Measurements from ENCODE around the gene KRT5.

The KRT5 gene

GRCh38 chr12:52552055-52552454 is 31.9 kb upstream of the KRT5 start:
- no peak overlapping the region for H3K4me3 ChIP-seq (ENCODE audit: low read depth in 1 of 2, low read length in 2 of 2)
- no peaks in the 10 kb centered on the region for H3K4me1 ChIP-seq (ENCODE audit: control insufficient read depth in 1 of 2, insufficient read depth in 2 of 2, low read length in 2 of 2)
- H3K9ac ChIP-seq (ENCODE audit: low read depth in 1 of 2, low read length in 2 of 2), result no peak overlapping the region
- no peak overlapping the region for H3K27ac ChIP-seq (ENCODE audit: low read depth, low read length)
- H3K27me3 ChIP-seq (ENCODE audit: control insufficient read depth in 1 of 2, insufficient read depth in 2 of 2, low read length in 2 of 2), result no peaks in the 10 kb centered on the region
- no peaks in the 10 kb centered on the region for H3K36me3 ChIP-seq (ENCODE audit: control insufficient read depth in 1 of 2, insufficient read depth in 2 of 2, low read length in 2 of 2)
- H3K9me3 ChIP-seq (ENCODE audit: control insufficient read depth in 1 of 2, low read length in 2 of 2), result no peaks in the 10 kb centered on the region

GRCh38 chr12:52551216-52551865 is 31.1 kb upstream of the KRT5 start:
- no peak overlapping the region for H3K27ac ChIP-seq (ENCODE audit: low read depth, low read length)
- no peaks in the 10 kb centered on the region for H3K36me3 ChIP-seq (ENCODE audit: control insufficient read depth in 1 of 2, insufficient read depth in 2 of 2, low read length in 2 of 2)
- no peak overlapping the region for H3K4me3 ChIP-seq (ENCODE audit: low read depth in 1 of 2, low read length in 2 of 2)
- no peaks in the 10 kb centered on the region for H3K27me3 ChIP-seq (ENCODE audit: control insufficient read depth in 1 of 2, insufficient read depth in 2 of 2, low read length in 2 of 2)
- H3K4me1 ChIP-seq (ENCODE audit: control insufficient read depth in 1 of 2, insufficient read depth in 2 of 2, low read length in 2 of 2), result no peaks in the 10 kb centered on the region
- no peaks in the 10 kb centered on the region for H3K9me3 ChIP-seq (ENCODE audit: control insufficient read depth in 1 of 2, low read length in 2 of 2)
- no peak overlapping the region for H3K9ac ChIP-seq (ENCODE audit: low read depth in 1 of 2, low read length in 2 of 2)

GRCh38 chr12:52546126-52546525 is 25.9 kb upstream of the KRT5 start:
- H3K9ac ChIP-seq (ENCODE audit: low read depth in 1 of 2, low read length in 2 of 2), result no peak overlapping the region
- H3K27ac ChIP-seq (ENCODE audit: low read depth, low read length), result no peak overlapping the region
- H3K4me3 ChIP-seq (ENCODE audit: low read depth in 1 of 2, low read length in 2 of 2), result no peak overlapping the region
- no peaks in the 10 kb centered on the region for H3K9me3 ChIP-seq (ENCODE audit: control insufficient read depth in 1 of 2, low read length in 2 of 2)
- no peaks in the 10 kb centered on the region for H3K36me3 ChIP-seq (ENCODE audit: control insufficient read depth in 1 of 2, insufficient read depth in 2 of 2, low read length in 2 of 2)
- H3K4me1 ChIP-seq (ENCODE audit: control insufficient read depth in 1 of 2, insufficient read depth in 2 of 2, low read length in 2 of 2), result no peaks in the 10 kb centered on the region
- H3K27me3 ChIP-seq (ENCODE audit: control insufficient read depth in 1 of 2, insufficient read depth in 2 of 2, low read length in 2 of 2), result no peaks in the 10 kb centered on the region

GRCh38 chr12:52543985-52544883 is 24.0 kb upstream of the KRT5 start:
- Histone ChIP-seq H3K4me1 (ENCODE audit: control insufficient read depth in 1 of 2, insufficient read depth in 2 of 2, low read length in 2 of 2) (no peaks in the 10 kb centered on the region), H3K27ac (ENCODE audit: low read depth, low read length) (no peak overlapping the region)

GRCh38 chr12:52542785-52543318 is 22.7 kb upstream of the KRT5 start:
- Histone ChIP-seq H3K9me3 (ENCODE audit: control insufficient read depth in 1 of 2, low read length in 2 of 2) (no peaks in the 10 kb centered on the region), H3K27me3 (ENCODE audit: control insufficient read depth in 1 of 2, insufficient read depth in 2 of 2, low read length in 2 of 2) (no peaks in the 10 kb centered on the region), H3K4me1 (ENCODE audit: control insufficient read depth in 1 of 2, insufficient read depth in 2 of 2, low read length in 2 of 2) (peaks cover 0 to 5% of the 10 kb centered on the region in 2 donors), H3K4me3 (ENCODE audit: low read depth in 1 of 2, low read length in 2 of 2) (no peak overlapping the region), H3K27ac (ENCODE audit: low read depth, low read length) (no peak overlapping the region), H3K9ac (ENCODE audit: low read depth in 1 of 2, low read length in 2 of 2) (no peak overlapping the region), H3K36me3 (ENCODE audit: control insufficient read depth in 1 of 2, insufficient read depth in 2 of 2, low read length in 2 of 2) (no peaks in the 10 kb centered on the region)

More at GRCh38 chr12:52543985-52544883, 24.0 kb upstream of the KRT5 start:
- no peaks in the 10 kb centered on the region for H3K36me3 ChIP-seq (ENCODE audit: control insufficient read depth in 1 of 2, insufficient read depth in 2 of 2, low read length in 2 of 2)
- no peaks in the 10 kb centered on the region for H3K27me3 ChIP-seq (ENCODE audit: control insufficient read depth in 1 of 2, insufficient read depth in 2 of 2, low read length in 2 of 2)
- no peak overlapping the region for H3K4me3 ChIP-seq (ENCODE audit: low read depth in 1 of 2, low read length in 2 of 2)
- H3K9me3 ChIP-seq (ENCODE audit: control insufficient read depth in 1 of 2, low read length in 2 of 2), result no peaks in the 10 kb centered on the region
- H3K9ac ChIP-seq (ENCODE audit: low read depth in 1 of 2, low read length in 2 of 2), result no peak overlapping the region

GRCh38 chr12:52542157-52542556 is 22.0 kb upstream of the KRT5 start:
- no peaks in the 10 kb centered on the region for H3K9me3 ChIP-seq (ENCODE audit: control insufficient read depth in 1 of 2, low read length in 2 of 2)

GRCh38 chr12:52541709-52542108 is 21.5 kb upstream of the KRT5 start:
- Histone ChIP-seq H3K9me3 (ENCODE audit: control insufficient read depth in 1 of 2, low read length in 2 of 2) (no peaks in the 10 kb centered on the region), H3K27ac (ENCODE audit: low read depth, low read length) (no peak overlapping the region), H3K27me3 (ENCODE audit: control insufficient read depth in 1 of 2, insufficient read depth in 2 of 2, low read length in 2 of 2) (no peaks in the 10 kb centered on the region), H3K36me3 (ENCODE audit: control insufficient read depth in 1 of 2, insufficient read depth in 2 of 2, low read length in 2 of 2) (no peaks in the 10 kb centered on the region), H3K4me1 (ENCODE audit: control insufficient read depth in 1 of 2, insufficient read depth in 2 of 2, low read length in 2 of 2) (peaks cover 0 to 5% of the 10 kb centered on the region in 2 donors), H3K4me3 (ENCODE audit: low read depth in 1 of 2, low read length in 2 of 2) (no peak overlapping the region), H3K9ac (ENCODE audit: low read depth in 1 of 2, low read length in 2 of 2) (no peak overlapping the region)

More at GRCh38 chr12:52542157-52542556, 22.0 kb upstream of the KRT5 start:
- H3K27me3 ChIP-seq (ENCODE audit: control insufficient read depth in 1 of 2, insufficient read depth in 2 of 2, low read length in 2 of 2), result no peaks in the 10 kb centered on the region
- no peak overlapping the region for H3K9ac ChIP-seq (ENCODE audit: low read depth in 1 of 2, low read length in 2 of 2)
- H3K36me3 ChIP-seq (ENCODE audit: control insufficient read depth in 1 of 2, insufficient read depth in 2 of 2, low read length in 2 of 2), result no peaks in the 10 kb centered on the region
- peaks cover 0 to 5% of the 10 kb centered on the region in 2 donors for H3K4me1 ChIP-seq (ENCODE audit: control insufficient read depth in 1 of 2, insufficient read depth in 2 of 2, low read length in 2 of 2)
- no peak overlapping the region for H3K4me3 ChIP-seq (ENCODE audit: low read depth in 1 of 2, low read length in 2 of 2)
- no peak overlapping the region for H3K27ac ChIP-seq (ENCODE audit: low read depth, low read length)

GRCh38 chr12:52540531-52540930 is 20.3 kb upstream of the KRT5 start:
- no peak overlapping the region for H3K4me3 ChIP-seq (ENCODE audit: low read depth in 1 of 2, low read length in 2 of 2)
- H3K9ac ChIP-seq (ENCODE audit: low read depth in 1 of 2, low read length in 2 of 2), result no peak overlapping the region
- H3K9me3 ChIP-seq (ENCODE audit: control insufficient read depth in 1 of 2, low read length in 2 of 2), result no peaks in the 10 kb centered on the region
- H3K4me1 ChIP-seq (ENCODE audit: control insufficient read depth in 1 of 2, insufficient read depth in 2 of 2, low read length in 2 of 2), result peaks cover 0 to 5% of the 10 kb centered on the region in 2 donors
- no peaks in the 10 kb centered on the region for H3K36me3 ChIP-seq (ENCODE audit: control insufficient read depth in 1 of 2, insufficient read depth in 2 of 2, low read length in 2 of 2)
- H3K27me3 ChIP-seq (ENCODE audit: control insufficient read depth in 1 of 2, insufficient read depth in 2 of 2, low read length in 2 of 2), result no peaks in the 10 kb centered on the region
- H3K27ac ChIP-seq (ENCODE audit: low read depth, low read length), result no peak overlapping the region

- Histone ChIP-seq H3K9ac (ENCODE audit: low read depth in 1 of 2, low read length in 2 of 2) (no peak overlapping the region), H3K36me3 (ENCODE audit: control insufficient read depth in 1 of 2, insufficient read depth in 2 of 2, low read length in 2 of 2) (no peaks in the 10 kb centered on the region), H3K4me3 (ENCODE audit: low read depth in 1 of 2, low read length in 2 of 2) (no peak overlapping the region), H3K9me3 (ENCODE audit: control insufficient read depth in 1 of 2, low read length in 2 of 2) (no peaks in the 10 kb centered on the region), H3K27me3 (ENCODE audit: control insufficient read depth in 1 of 2, insufficient read depth in 2 of 2, low read length in 2 of 2) (no peaks in the 10 kb centered on the region), H3K4me1 (ENCODE audit: control insufficient read depth in 1 of 2, insufficient read depth in 2 of 2, low read length in 2 of 2) (peaks cover 0 to 5% of the 10 kb centered on the region in 2 donors), H3K27ac (ENCODE audit: low read depth, low read length) (no peak overlapping the region)
Observed at GRCh38 chr12:52539821-52540173, 19.6 kb upstream of the KRT5 start.

- H3K27ac ChIP-seq (ENCODE audit: low read depth, low read length), result no peak overlapping the region
- no peak overlapping the region for H3K9ac ChIP-seq (ENCODE audit: low read depth in 1 of 2, low read length in 2 of 2)
- H3K4me1 ChIP-seq (ENCODE audit: control insufficient read depth in 1 of 2, insufficient read depth in 2 of 2, low read length in 2 of 2), result peaks cover 0 to 5% of the 10 kb centered on the region in 2 donors
- no peaks in the 10 kb centered on the region for H3K27me3 ChIP-seq (ENCODE audit: control insufficient read depth in 1 of 2, insufficient read depth in 2 of 2, low read length in 2 of 2)
- no peaks in the 10 kb centered on the region for H3K9me3 ChIP-seq (ENCODE audit: control insufficient read depth in 1 of 2, low read length in 2 of 2)
- H3K36me3 ChIP-seq (ENCODE audit: control insufficient read depth in 1 of 2, insufficient read depth in 2 of 2, low read length in 2 of 2), result no peaks in the 10 kb centered on the region
- no peak overlapping the region for H3K4me3 ChIP-seq (ENCODE audit: low read depth in 1 of 2, low read length in 2 of 2)
Observed at GRCh38 chr12:52539083-52539820, 19.1 kb upstream of the KRT5 start.

Data from duodenal mucosa (tissue), 2 donors.